ENCODE data around the gene PLEKHH2. TPM values are rescaled to one million over a fixed set of nuclear protein-coding genes. Genes with fewer than 3 reads are reported as not detected.

PLEKHH2 gene
- polyA plus RNA-seq, 3 donors, result not detected

GRCh38 chr2:43727634-43728014 lies 90.6 kb downstream of the PLEKHH2 start:
- no peaks in the 10 kb centered on the region for H3K36me3 ChIP-seq (replicated peaks in 1 of 2; ENCODE audit: control insufficient read depth in 1 of 2, insufficient read depth in 2 of 2, low read length in 2 of 2)
- intact Hi-C loops (cut with micrococcal nuclease), result no loop called here
- no CpG with 5 or more reads among the region's 2 CpGs for WGBS (ENCODE audit: insufficient coverage)
- no peak overlapping the region for H3K4me3 ChIP-seq (replicated peaks in 1 of 3; ENCODE audit: low read depth in 2 of 3, low read length in 3 of 3)
- H3K9me3 ChIP-seq (replicated peaks in 1 of 2; ENCODE audit: control insufficient read depth in 1 of 2, insufficient read depth in 1 of 2, low read length in 2 of 2), result no peaks in the 10 kb centered on the region
- TF ChIP-seq, protein P1, sequence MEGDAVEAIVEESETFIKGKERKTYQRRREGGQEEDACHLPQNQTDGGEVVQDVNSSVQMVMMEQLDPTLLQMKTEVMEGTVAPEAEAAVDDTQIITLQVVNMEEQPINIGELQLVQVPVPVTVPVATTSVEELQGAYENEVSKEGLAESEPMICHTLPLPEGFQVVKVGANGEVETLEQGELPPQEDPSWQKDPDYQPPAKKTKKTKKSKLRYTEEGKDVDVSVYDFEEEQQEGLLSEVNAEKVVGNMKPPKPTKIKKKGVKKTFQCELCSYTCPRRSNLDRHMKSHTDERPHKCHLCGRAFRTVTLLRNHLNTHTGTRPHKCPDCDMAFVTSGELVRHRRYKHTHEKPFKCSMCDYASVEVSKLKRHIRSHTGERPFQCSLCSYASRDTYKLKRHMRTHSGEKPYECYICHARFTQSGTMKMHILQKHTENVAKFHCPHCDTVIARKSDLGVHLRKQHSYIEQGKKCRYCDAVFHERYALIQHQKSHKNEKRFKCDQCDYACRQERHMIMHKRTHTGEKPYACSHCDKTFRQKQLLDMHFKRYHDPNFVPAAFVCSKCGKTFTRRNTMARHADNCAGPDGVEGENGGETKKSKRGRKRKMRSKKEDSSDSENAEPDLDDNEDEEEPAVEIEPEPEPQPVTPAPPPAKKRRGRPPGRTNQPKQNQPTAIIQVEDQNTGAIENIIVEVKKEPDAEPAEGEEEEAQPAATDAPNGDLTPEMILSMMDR (IDR thresholded peaks at IDR 0.05), result no peak
- peaks cover 0 to 2% of the 10 kb centered on the region in 2 donors for H3K27me3 ChIP-seq (ENCODE audit: control insufficient read depth in 2 of 2, insufficient read depth in 2 of 2, low read length in 2 of 2)
- H4K20me1 ChIP-seq (ENCODE audit: insufficient read depth, low read length), result no peaks in the 10 kb centered on the region
- peaks cover 0 to 20% (median 3%) of the 10 kb centered on the region in 3 donors for H3K27me3 Mint-ChIP-seq (ENCODE audit: low read depth in 3 of 3)
- no peaks in the 10 kb centered on the region for H3K79me2 ChIP-seq (ENCODE audit: insufficient read depth, low read length)
- H2AFZ ChIP-seq (ENCODE audit: insufficient read depth, low read depth, low read length, poor library complexity, severe bottlenecking), result no peak overlapping the region
- no peaks in the 10 kb centered on the region for H3K36me3 Mint-ChIP-seq
- no peaks in the 10 kb centered on the region for H3K4me1 ChIP-seq (ENCODE audit: control insufficient read depth in 1 of 2, insufficient read depth in 2 of 2, low read length in 2 of 2)
- DNase-seq, result no peak
- no peak overlapping the region for H3K4me2 ChIP-seq (replicated peaks; ENCODE audit: extremely low read depth, low read length, poor library complexity, severe bottlenecking)
- no peak overlapping the region for H3K27ac Mint-ChIP-seq
- peaks cover 0 to 1% (median 0%) of the 10 kb centered on the region in 7 donors for H3K9me3 Mint-ChIP-seq
- no peak overlapping the region for H3K4me3 Mint-ChIP-seq
- H3K9ac ChIP-seq (ENCODE audit: insufficient read depth, low read length, poor library complexity, severe bottlenecking), result no peak overlapping the region
- no peaks in the 10 kb centered on the region for H3K4me1 Mint-ChIP-seq
- H3K27ac ChIP-seq (ENCODE audit: low read depth in 1 of 2, low read length in 2 of 2), result no peak overlapping the region

DNA sequence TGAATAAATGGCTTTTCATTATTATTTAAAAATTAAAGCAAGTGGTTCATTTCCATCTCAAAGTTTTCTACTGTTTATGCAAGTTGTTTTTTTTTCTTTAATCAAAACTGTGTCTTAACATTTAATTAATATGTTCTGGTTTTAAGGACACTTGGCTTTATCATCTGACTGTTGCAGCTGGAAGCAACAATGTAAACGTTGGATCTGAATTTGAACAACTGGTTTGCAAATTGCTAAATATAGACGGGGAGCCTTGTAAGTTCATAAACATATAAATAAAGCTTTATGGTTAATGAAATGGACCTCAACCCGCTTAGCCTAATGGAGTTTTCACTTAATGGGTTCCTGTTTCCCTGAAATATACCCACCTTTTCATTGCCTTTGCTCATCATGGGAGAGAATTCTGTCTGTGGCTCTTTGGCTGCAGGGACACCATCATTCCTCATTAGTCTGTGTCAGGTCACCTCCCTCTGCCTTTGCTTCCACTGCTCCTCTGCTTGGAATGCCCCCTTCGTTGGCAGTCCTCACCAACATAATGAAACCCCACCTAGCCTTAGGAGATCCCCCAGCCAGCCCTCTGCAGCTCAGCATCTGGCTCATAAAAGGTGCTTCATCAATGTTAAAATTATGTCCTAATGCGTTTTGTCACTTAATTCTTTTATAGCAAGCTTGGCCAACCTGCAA lies 92.6 kb downstream of the PLEKHH2 start:
- DNase-seq, result no peak
- H3K27me3 Mint-ChIP-seq (ENCODE audit: low read depth in 3 of 3), result peaks cover 0 to 17% (median 5%) of the 10 kb centered on the region in 3 donors
- H3K9me3 Mint-ChIP-seq, result peaks cover 0 to 3% (median 0%) of the 10 kb centered on the region in 7 donors
- Histone ChIP-seq H3K4me2 (replicated peaks; ENCODE audit: extremely low read depth, low read length, poor library complexity, severe bottlenecking) (no peak overlapping the region), H3K27me3 (ENCODE audit: control insufficient read depth in 2 of 2, insufficient read depth in 2 of 2, low read length in 2 of 2) (no peaks in the 10 kb centered on the region), H3K9ac (ENCODE audit: insufficient read depth, low read length, poor library complexity, severe bottlenecking) (no peak overlapping the region), H3K4me1 (ENCODE audit: control insufficient read depth in 1 of 2, insufficient read depth in 2 of 2, low read length in 2 of 2) (no peaks in the 10 kb centered on the region), H4K20me1 (ENCODE audit: insufficient read depth, low read length) (no peaks in the 10 kb centered on the region), H3K4me3 (replicated peaks in 1 of 3; ENCODE audit: low read depth in 2 of 3, low read length in 3 of 3) (no peak overlapping the region), H3K27ac (ENCODE audit: low read depth in 1 of 2, low read length in 2 of 2) (no peak overlapping the region), H2AFZ (ENCODE audit: insufficient read depth, low read depth, low read length, poor library complexity, severe bottlenecking) (no peak overlapping the region), H3K79me2 (ENCODE audit: insufficient read depth, low read length) (no peaks in the 10 kb centered on the region), H3K36me3 (replicated peaks in 1 of 2; ENCODE audit: control insufficient read depth in 1 of 2, insufficient read depth in 2 of 2, low read length in 2 of 2) (no peaks in the 10 kb centered on the region), H3K9me3 (replicated peaks in 1 of 2; ENCODE audit: control insufficient read depth in 1 of 2, insufficient read depth in 1 of 2, low read length in 2 of 2) (no peaks in the 10 kb centered on the region)
- intact Hi-C loops (cut with micrococcal nuclease), result no loop called here
- no peaks in the 10 kb centered on the region for H3K4me1 Mint-ChIP-seq
- H3K27ac Mint-ChIP-seq, result no peak overlapping the region
- 100% methylated on average over 1 of the region's 5 CpGs for WGBS (ENCODE audit: insufficient coverage)
- H3K36me3 Mint-ChIP-seq, result no peaks in the 10 kb centered on the region
- TF ChIP-seq, protein P1 (IDR thresholded peaks at IDR 0.05), result no peak
- H3K4me3 Mint-ChIP-seq, result no peak overlapping the region

Measured in CD14-positive monocyte (primary cell).